SK-N-SH treated with all-trans-retinoic acid at 6 μM for 48 hours (cell line): ENCODE data around the gene CCDC87.

Experiments
- OSR1 ChIP-seq: fragments of 250-450 bp; sonication (Bioruptor Pico); IDR thresholded peaks from 2 replicates; pipeline ENCODE4 v1.8.0; 2022; ENCODE audit warnings: moderate library complexity, mild to moderate bottlenecking, inconsistent platforms
- TF ChIP-seq, protein P1 (sequence below): fragments of 250-450 bp; sonication (Bioruptor Pico); IDR thresholded peaks from 2 replicates; pipeline ENCODE4 v1.8.0; 2021; ENCODE audit warnings: low read depth, mild to moderate bottlenecking, moderate library complexity, borderline replicate concordance
- TF ChIP-seq, protein P2 (sequence below): fragments of 250-450 bp; sonication (Bioruptor Pico); IDR thresholded peaks from 2 replicates; pipeline ENCODE4 v1.5.0; 2020; ENCODE audit warnings: mild to moderate bottlenecking, moderate library complexity

DNA sequence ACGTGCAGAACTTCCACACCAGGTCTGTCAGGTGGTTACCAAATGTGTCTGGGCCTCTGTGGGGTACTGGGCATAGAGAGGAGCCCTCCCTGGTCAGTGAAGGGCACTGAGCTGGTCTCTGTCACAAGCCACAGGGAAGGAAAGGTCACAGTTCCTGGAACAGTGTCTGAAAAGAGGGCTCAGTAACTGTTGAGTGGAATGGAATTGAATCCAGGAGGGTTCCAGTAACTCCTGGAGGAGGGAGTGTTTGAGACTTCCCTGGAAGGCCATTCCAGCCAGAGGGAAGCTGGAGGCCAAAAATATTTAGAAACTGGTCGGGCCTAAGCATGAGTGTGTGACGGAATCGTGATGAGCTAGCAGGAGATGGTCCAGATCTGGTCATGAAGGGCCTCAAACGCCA is 38.3 kb downstream of the CCDC87 start:
- TF ChIP-seq, protein P1, sequence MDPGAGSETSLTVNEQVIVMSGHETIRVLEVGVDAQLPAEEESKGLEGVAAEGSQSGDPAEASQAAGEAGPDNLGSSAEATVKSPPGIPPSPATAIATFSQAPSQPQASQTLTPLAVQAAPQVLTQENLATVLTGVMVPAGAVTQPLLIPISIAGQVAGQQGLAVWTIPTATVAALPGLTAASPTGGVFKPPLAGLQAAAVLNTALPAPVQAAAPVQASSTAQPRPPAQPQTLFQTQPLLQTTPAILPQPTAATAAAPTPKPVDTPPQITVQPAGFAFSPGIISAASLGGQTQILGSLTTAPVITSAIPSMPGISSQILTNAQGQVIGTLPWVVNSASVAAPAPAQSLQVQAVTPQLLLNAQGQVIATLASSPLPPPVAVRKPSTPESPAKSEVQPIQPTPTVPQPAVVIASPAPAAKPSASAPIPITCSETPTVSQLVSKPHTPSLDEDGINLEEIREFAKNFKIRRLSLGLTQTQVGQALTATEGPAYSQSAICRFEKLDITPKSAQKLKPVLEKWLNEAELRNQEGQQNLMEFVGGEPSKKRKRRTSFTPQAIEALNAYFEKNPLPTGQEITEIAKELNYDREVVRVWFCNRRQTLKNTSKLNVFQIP (CRISPR knock-in tag) = no peak
- TF ChIP-seq, protein P2, sequence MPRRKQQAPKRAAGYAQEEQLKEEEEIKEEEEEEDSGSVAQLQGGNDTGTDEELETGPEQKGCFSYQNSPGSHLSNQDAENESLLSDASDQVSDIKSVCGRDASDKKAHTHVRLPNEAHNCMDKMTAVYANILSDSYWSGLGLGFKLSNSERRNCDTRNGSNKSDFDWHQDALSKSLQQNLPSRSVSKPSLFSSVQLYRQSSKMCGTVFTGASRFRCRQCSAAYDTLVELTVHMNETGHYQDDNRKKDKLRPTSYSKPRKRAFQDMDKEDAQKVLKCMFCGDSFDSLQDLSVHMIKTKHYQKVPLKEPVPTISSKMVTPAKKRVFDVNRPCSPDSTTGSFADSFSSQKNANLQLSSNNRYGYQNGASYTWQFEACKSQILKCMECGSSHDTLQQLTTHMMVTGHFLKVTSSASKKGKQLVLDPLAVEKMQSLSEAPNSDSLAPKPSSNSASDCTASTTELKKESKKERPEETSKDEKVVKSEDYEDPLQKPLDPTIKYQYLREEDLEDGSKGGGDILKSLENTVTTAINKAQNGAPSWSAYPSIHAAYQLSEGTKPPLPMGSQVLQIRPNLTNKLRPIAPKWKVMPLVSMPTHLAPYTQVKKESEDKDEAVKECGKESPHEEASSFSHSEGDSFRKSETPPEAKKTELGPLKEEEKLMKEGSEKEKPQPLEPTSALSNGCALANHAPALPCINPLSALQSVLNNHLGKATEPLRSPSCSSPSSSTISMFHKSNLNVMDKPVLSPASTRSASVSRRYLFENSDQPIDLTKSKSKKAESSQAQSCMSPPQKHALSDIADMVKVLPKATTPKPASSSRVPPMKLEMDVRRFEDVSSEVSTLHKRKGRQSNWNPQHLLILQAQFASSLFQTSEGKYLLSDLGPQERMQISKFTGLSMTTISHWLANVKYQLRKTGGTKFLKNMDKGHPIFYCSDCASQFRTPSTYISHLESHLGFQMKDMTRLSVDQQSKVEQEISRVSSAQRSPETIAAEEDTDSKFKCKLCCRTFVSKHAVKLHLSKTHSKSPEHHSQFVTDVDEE = no peak
- TF ChIP-seq OSR1 (CRISPR knock-in tag) = no peak
